ENCODE results near the gene LAMA3. TPM values are rescaled to one million over a fixed set of nuclear protein-coding genes. Genes with fewer than 3 reads are reported as not detected.

Gene LAMA3
- total RNA-seq, 1 donor from 2014 or later, result 9.4 TPM

DNA sequence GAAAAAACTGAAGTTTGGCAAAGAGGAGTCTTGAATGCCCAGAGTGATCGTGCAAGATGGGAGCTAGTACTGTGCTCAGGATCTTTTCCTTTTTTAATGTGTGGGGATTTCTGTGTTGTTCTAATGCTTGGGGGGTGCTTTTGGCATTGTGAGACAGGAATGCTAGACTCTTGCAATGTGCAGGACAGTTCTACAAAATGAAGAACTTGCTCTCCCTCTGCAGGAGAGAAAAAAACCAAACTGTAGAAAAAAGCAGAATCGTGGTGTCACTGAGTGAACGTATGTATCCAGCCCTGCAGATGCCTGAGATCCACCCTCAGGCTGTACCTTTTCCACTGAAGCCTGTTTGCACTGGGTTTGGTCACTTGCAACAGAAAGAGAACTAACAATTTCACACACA lies 313.2 kb downstream of the LAMA3 start:
- no peak overlapping the region for H3K27ac Mint-ChIP-seq
- H3K4me1 Mint-ChIP-seq (ENCODE audit: unreplicated experiment), result peaks cover 6% of the 10 kb centered on the region
- DNase-seq (ENCODE audit: extremely low spot score, unreplicated experiment), result no peak
- no peaks in the 10 kb centered on the region for H3K36me3 Mint-ChIP-seq
- no peak overlapping the region for H3K4me3 Mint-ChIP-seq
- H3K27me3 Mint-ChIP-seq, result peaks cover 3% of the 10 kb centered on the region
- no peak for TF ChIP-seq CTCF (conservative IDR thresholded peaks at IDR 0.05)
- H3K9me3 Mint-ChIP-seq, result no peaks in the 10 kb centered on the region

DNA sequence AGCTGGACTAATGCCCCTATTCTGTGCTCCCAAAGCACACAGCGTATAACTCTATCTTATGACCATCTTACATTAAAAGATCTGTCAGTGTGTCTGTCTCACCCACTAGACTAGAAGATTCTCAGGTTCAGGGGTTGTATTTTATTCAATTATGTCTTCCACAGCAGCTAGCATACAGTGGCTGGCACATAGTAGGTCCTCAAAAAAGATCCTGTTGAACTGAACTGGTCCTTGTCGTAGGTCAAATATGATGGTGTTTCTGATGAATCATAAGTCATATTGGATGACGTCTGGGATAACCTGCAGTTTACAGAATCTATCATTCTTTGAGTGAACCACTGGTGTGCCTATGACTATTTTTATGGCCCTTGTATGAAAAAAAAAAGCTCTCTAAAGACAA lies 314.0 kb downstream of the LAMA3 start:
- Mint-ChIP-seq H3K27me3 (peaks cover 3% of the 10 kb centered on the region), H3K27ac (no peak overlapping the region), H3K4me3 (no peak overlapping the region), H3K4me1 (ENCODE audit: unreplicated experiment) (peaks cover 6% of the 10 kb centered on the region), H3K36me3 (no peaks in the 10 kb centered on the region), H3K9me3 (no peaks in the 10 kb centered on the region)
- no peak for DNase-seq (ENCODE audit: extremely low spot score, unreplicated experiment)
- no peak for TF ChIP-seq CTCF (conservative IDR thresholded peaks at IDR 0.05)

GRCh38 chr18:24003903-24004640 lies 314.8 kb downstream of the LAMA3 start:
- DNase-seq (ENCODE audit: extremely low spot score, unreplicated experiment), result no peak
- H3K27me3 Mint-ChIP-seq, result peaks cover 9% of the 10 kb centered on the region
- H3K36me3 Mint-ChIP-seq, result no peaks in the 10 kb centered on the region
- H3K27ac Mint-ChIP-seq, result no peak overlapping the region
- H3K9me3 Mint-ChIP-seq, result no peaks in the 10 kb centered on the region
- no peak for TF ChIP-seq CTCF (conservative IDR thresholded peaks at IDR 0.05)
- no peak overlapping the region for H3K4me3 Mint-ChIP-seq
- H3K4me1 Mint-ChIP-seq (ENCODE audit: unreplicated experiment), result peaks cover under 1% of the 10 kb centered on the region

Other genes with a start within 250 kb of the LAMA3 start
- 46.7 and 86.3 TPM in 2 replicates for gene RIOK3, start 236.2 kb upstream of the LAMA3 start, total RNA-seq (ENCODE audit: low replicate concordance)
- 25.0 and 33.0 TPM in 2 replicates for gene RMC1, start 185.9 kb upstream of the LAMA3 start, total RNA-seq (ENCODE audit: low replicate concordance)
- gene NPC1, start 102.9 kb upstream of the LAMA3 start, total RNA-seq (ENCODE audit: low replicate concordance), result 43.3 and 49.8 TPM in 2 replicates
- gene ANKRD29, start 26.5 kb upstream of the LAMA3 start, total RNA-seq (ENCODE audit: low replicate concordance), result 2.4 and 3.5 TPM in 2 replicates